Transverse colon (tissue), 4 donors: Measurements from ENCODE around the gene APBA1.

Experiments
- EP300 ChIP-seq: sonication (generic); formaldehyde crosslinking; IDR thresholded peaks from one replicate; pipeline ENCODE4 v1.6.1; 2017; ENCODE audit warnings: antibody characterized with exemption, low read depth
- POLR2A ChIP-seq: fragments of 450-650 bp; IDR thresholded peaks from one replicate; pipeline ENCODE4 v1.6.1; 2016; ENCODE audit warnings: antibody characterized with exemption, mild to moderate bottlenecking, moderate library complexity
- POLR2AphosphoS5 ChIP-seq, 3 donors: sonication (generic); formaldehyde crosslinking; IDR thresholded peaks; one replicate each; pipeline ENCODE4 v1.6.1; 2016; ENCODE audit warnings: antibody characterized with exemption in 3 of 3
- TF ChIP-seq, protein P1 (sequence below), 5 experiments: fragments of 200-600 bp in 3 of 5; fragments of 450-650 bp in 2 of 5; sonication (generic) in 3 of 5; IDR thresholded peaks; 1 replicate in 2 of 5; 2 replicates in 3 of 5; pipeline ENCODE4 v1.5.1; 2016 to 2017; ENCODE audit warnings: antibody characterized with exemption in 5 of 5, inconsistent platforms in 3 of 5, mild to moderate bottlenecking in 2 of 5, moderate library complexity in 1 of 5

DNA sequence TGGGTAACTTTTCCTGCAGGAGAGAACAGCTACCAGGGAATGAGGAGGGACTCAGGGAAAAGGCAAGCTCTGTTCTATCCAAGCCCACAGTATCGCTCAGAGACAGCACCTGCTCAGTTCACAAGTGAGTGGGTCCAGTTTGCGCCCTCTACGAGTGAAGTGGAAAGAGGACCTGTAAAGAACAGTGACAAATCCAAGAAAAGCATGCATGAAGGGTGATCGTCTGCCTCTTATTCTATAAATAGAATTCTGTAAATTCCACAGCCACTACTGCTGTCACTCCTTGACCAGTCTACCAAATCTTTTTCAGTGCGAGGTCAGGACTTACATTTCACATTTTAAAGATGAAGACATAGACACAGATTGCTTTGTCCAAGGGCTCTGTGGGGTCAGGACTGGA lies 229.7 kb downstream of the APBA1 start:
- TF ChIP-seq, protein P1, sequence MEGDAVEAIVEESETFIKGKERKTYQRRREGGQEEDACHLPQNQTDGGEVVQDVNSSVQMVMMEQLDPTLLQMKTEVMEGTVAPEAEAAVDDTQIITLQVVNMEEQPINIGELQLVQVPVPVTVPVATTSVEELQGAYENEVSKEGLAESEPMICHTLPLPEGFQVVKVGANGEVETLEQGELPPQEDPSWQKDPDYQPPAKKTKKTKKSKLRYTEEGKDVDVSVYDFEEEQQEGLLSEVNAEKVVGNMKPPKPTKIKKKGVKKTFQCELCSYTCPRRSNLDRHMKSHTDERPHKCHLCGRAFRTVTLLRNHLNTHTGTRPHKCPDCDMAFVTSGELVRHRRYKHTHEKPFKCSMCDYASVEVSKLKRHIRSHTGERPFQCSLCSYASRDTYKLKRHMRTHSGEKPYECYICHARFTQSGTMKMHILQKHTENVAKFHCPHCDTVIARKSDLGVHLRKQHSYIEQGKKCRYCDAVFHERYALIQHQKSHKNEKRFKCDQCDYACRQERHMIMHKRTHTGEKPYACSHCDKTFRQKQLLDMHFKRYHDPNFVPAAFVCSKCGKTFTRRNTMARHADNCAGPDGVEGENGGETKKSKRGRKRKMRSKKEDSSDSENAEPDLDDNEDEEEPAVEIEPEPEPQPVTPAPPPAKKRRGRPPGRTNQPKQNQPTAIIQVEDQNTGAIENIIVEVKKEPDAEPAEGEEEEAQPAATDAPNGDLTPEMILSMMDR (IDR thresholded peaks at IDR 0.05), result no peak
- no peak for TF ChIP-seq POLR2A
- TF ChIP-seq EP300, result no peak
- no peak for TF ChIP-seq POLR2AphosphoS5 (IDR thresholded peaks at IDR 0.05)
